Naive B cell (primary cell): ENCODE data around the gene RPL36. TPM values are rescaled to one million over a fixed set of nuclear protein-coding genes. Genes with fewer than 3 reads are reported as not detected.
"Not testable (repeated sequence)": the region's sequence is repeated elsewhere in the genome, so short reads cannot be mapped to it uniquely, and the experiment has no call there.

Source experiments
- ATAC-seq, 2 donors: fragments of 150-1000 bp; cut with Tn5 transposase; 2 replicates each; pipeline ENCODE4 v1.10.0; 2021; ENCODE audit warnings: low read depth in 2 of 2, mild to moderate bottlenecking in 2 of 2, moderate library complexity in 2 of 2
- DNase-seq: peaks from one replicate; pipeline ENCODE4 v3.0.0; 2022
- H3K27ac Mint-ChIP-seq, 6 donors: one replicate each; pipeline ENCODE4 v1.8.0; 2020 to 2022; ENCODE audit warnings: mild to moderate bottlenecking in 6 of 6, mixed read lengths in 6 of 6, moderate library complexity in 5 of 6, inconsistent platforms in 2 of 6
- H3K27me3 Mint-ChIP-seq, 3 donors: one replicate each; pipeline ENCODE4 v1.8.0; 2021 to 2022; ENCODE audit warnings: mixed read lengths in 3 of 3, mild to moderate bottlenecking in 1 of 3
- H3K36me3 Mint-ChIP-seq, 2 donors: one replicate each; pipeline ENCODE4 v1.8.0; 2020 to 2022; ENCODE audit warnings: mixed read lengths in 2 of 2, inconsistent platforms in 1 of 2, mild to moderate bottlenecking in 1 of 2
- H3K4me1 Mint-ChIP-seq, 3 donors: one replicate each; pipeline ENCODE4 v1.8.0; 2020 to 2022; ENCODE audit warnings: mixed read lengths in 3 of 3, inconsistent platforms in 1 of 3, mild to moderate bottlenecking in 1 of 3, moderate library complexity in 1 of 3
- H3K4me3 Mint-ChIP-seq, 8 donors: one replicate each; pipeline ENCODE4 v1.8.0; 2020 to 2022; ENCODE audit warnings: mild to moderate bottlenecking in 8 of 8, mixed read lengths in 8 of 8, moderate library complexity in 8 of 8, inconsistent platforms in 2 of 8
- H3K9me3 Mint-ChIP-seq, 7 donors: one replicate each; pipeline ENCODE4 v1.8.0; 2020 to 2022; ENCODE audit warnings: mixed read lengths in 7 of 7, mild to moderate bottlenecking in 5 of 7, inconsistent platforms in 2 of 7, moderate library complexity in 1 of 7
- polyA plus RNA-seq, 6 donors: library from polyadenylated mRNA; unstranded; fragments of 300-500 nt; fragmentation: Illumina TruSeq; gene quantifications; one replicate each; pipeline ENCODE4 v1.2.3, GENCODE V29; 2021; ENCODE audit warnings: low read depth in 6 of 6

RPL36 gene
- polyA plus RNA-seq, 6 donors from 2014 or later, result 1,207 to 2,143 (median 1,738) TPM

- Mint-ChIP-seq H3K4me3 (peak overlapping the region in 7 of 8 donors; percentile 80 to 91 (median 86)), H3K4me1 (peaks cover 26 to 42% (median 40%) of the 10 kb centered on the region in 3 donors), H3K36me3 (no peaks in the 10 kb centered on the region), H3K27me3 (no peaks in the 10 kb centered on the region), H3K27ac (peak overlapping the region in 2 of 6 donors; percentile 86 to 95), H3K9me3 (peaks cover 0 to 3% (median 0%) of the 10 kb centered on the region in 7 donors)
- no peak for DNase-seq
- ATAC-seq, result no peak
Observed at GRCh38 chr19:5687360-5688198, 2.5 kb upstream of the RPL36 start.

- ATAC-seq, H3K9me3 Mint-ChIP-seq, H3K36me3 Mint-ChIP-seq, H3K27me3 Mint-ChIP-seq, DNase-seq: not testable (repeated sequence)
- H3K4me3 Mint-ChIP-seq, result peak overlapping the region; percentile 56 to 91 (median 74)
- H3K27ac Mint-ChIP-seq, result peak overlapping the region in 2 of 6 donors; percentile 60 to 90
- H3K4me1 Mint-ChIP-seq, result peaks cover 30 to 50% (median 40%) of the 10 kb centered on the region in 3 donors
Observed at GRCh38 chr19:5688262-5688881, 1.7 kb upstream of the RPL36 start.

- H3K4me1 Mint-ChIP-seq, result peaks cover 27 to 49% (median 36%) of the 10 kb centered on the region in 3 donors
- peak; percentile 35 for DNase-seq
- H3K4me3 Mint-ChIP-seq, result peak overlapping the region; percentile 90 to 98 (median 93)
- peak overlapping the region; percentile 88 to 98 (median 96) for H3K27ac Mint-ChIP-seq
- H3K36me3 Mint-ChIP-seq, result peaks cover 0 to 7% of the 10 kb centered on the region in 2 donors
- H3K9me3 Mint-ChIP-seq, result peaks cover 0 to 3% (median 0%) of the 10 kb centered on the region in 7 donors
- H3K27me3 Mint-ChIP-seq, result no peaks in the 10 kb centered on the region
- ATAC-seq, result no peak
Observed at GRCh38 chr19:5690955-5691821, 1.1 kb downstream of the RPL36 start.

GRCh38 chr19:5691822-5692722 lies 2.0 kb downstream of the RPL36 start:
- Mint-ChIP-seq H3K9me3 (peaks cover 0 to 3% (median 0%) of the 10 kb centered on the region in 7 donors), H3K27me3 (no peaks in the 10 kb centered on the region), H3K4me1 (peaks cover 27 to 42% (median 32%) of the 10 kb centered on the region in 3 donors), H3K36me3 (peaks cover 0 to 7% of the 10 kb centered on the region in 2 donors), H3K4me3 (peak overlapping the region; percentile 19 to 97 (median 86)), H3K27ac (peak overlapping the region in 5 of 6 donors; percentile 44 to 97 (median 80))
- ATAC-seq (no peak), DNase-seq (no peak)

GRCh38 chr19:5692723-5693194 lies 2.7 kb downstream of the RPL36 start:
- H3K27me3 Mint-ChIP-seq, result no peaks in the 10 kb centered on the region
- DNase-seq (no peak), ATAC-seq (no peak)
- H3K4me1 Mint-ChIP-seq, result peaks cover 27 to 42% (median 32%) of the 10 kb centered on the region in 3 donors
- H3K27ac Mint-ChIP-seq, result peak overlapping the region in 4 of 6 donors; percentile 65 to 94 (median 80)
- peaks cover 0 to 7% of the 10 kb centered on the region in 2 donors for H3K36me3 Mint-ChIP-seq
- H3K4me3 Mint-ChIP-seq, result peak overlapping the region in 7 of 8 donors; percentile 19 to 91 (median 60)
- peaks cover 0 to 3% (median 0%) of the 10 kb centered on the region in 7 donors for H3K9me3 Mint-ChIP-seq

- H3K27ac Mint-ChIP-seq, result peak overlapping the region in 3 of 6 donors; percentile 80 to 94 (median 87)
- no peak for DNase-seq
- peak overlapping the region in 1 of 8 donors; percentile 45 for H3K4me3 Mint-ChIP-seq
Observed at GRCh38 chr19:5693195-5694166, 3.4 kb downstream of the RPL36 start.

GRCh38 chr19:5694167-5694955 lies 4.3 kb downstream of the RPL36 start:
- Mint-ChIP-seq H3K27me3 (no peaks in the 10 kb centered on the region), H3K9me3 (no peaks in the 10 kb centered on the region)

More at GRCh38 chr19:5693195-5694166, 3.4 kb downstream of the RPL36 start:
- Mint-ChIP-seq H3K36me3 (peaks cover 0 to 7% of the 10 kb centered on the region in 2 donors), H3K4me1 (peaks cover 23 to 38% (median 27%) of the 10 kb centered on the region in 3 donors), H3K9me3 (no peaks in the 10 kb centered on the region), H3K27me3 (no peaks in the 10 kb centered on the region)
- ATAC-seq, result no peak

GRCh38 chr19:5694956-5695648 lies 5.0 kb downstream of the RPL36 start:
- ATAC-seq (no peak), DNase-seq (no peak)
- H3K4me1 Mint-ChIP-seq, result peaks cover 19 to 32% (median 21%) of the 10 kb centered on the region in 3 donors
- H3K9me3 Mint-ChIP-seq, result no peaks in the 10 kb centered on the region
- H3K27ac Mint-ChIP-seq, result peak overlapping the region in 2 of 6 donors; percentile 47 to 94
- H3K27me3 Mint-ChIP-seq, result no peaks in the 10 kb centered on the region
- H3K4me3 Mint-ChIP-seq, result peak overlapping the region in 2 of 8 donors; percentile 9 to 47
- peaks cover 0 to 7% of the 10 kb centered on the region in 2 donors for H3K36me3 Mint-ChIP-seq

More at GRCh38 chr19:5694167-5694955, 4.3 kb downstream of the RPL36 start:
- H3K4me3 Mint-ChIP-seq, result peak overlapping the region in 1 of 8 donors; percentile 9
- H3K4me1 Mint-ChIP-seq, result peaks cover 23 to 37% (median 26%) of the 10 kb centered on the region in 3 donors
- ATAC-seq, result no peak
- peaks cover 0 to 7% of the 10 kb centered on the region in 2 donors for H3K36me3 Mint-ChIP-seq
- DNase-seq, result no peak
- peak overlapping the region in 3 of 6 donors; percentile 41 to 94 (median 87) for H3K27ac Mint-ChIP-seq

GRCh38 chr19:5695649-5696195 lies 5.6 kb downstream of the RPL36 start:
- ATAC-seq, result no peak
- H3K36me3 Mint-ChIP-seq, result peaks cover 0 to 7% of the 10 kb centered on the region in 2 donors

More at GRCh38 chr19:5695649-5696195, 5.6 kb downstream of the RPL36 start:
- Mint-ChIP-seq H3K9me3 (no peaks in the 10 kb centered on the region), H3K27ac (peak overlapping the region in 1 of 6 donors; percentile 47), H3K4me1 (peaks cover 13 to 26% (median 15%) of the 10 kb centered on the region in 3 donors), H3K4me3 (no peak overlapping the region), H3K27me3 (no peaks in the 10 kb centered on the region)
- DNase-seq, result no peak
